Natural killer cell (primary cell): Measurements from ENCODE around the gene XYLT2. TPM values are rescaled to one million over a fixed set of nuclear protein-coding genes. Genes with fewer than 3 reads are reported as not detected.

ENCODE experiments used
- ATAC-seq, 3 donors: fragments of 150-1000 bp in 2 of 3; fragments of 200-7000 bp in 1 of 3; cut with Tn5 transposase; 1 replicate in 1 of 3; 2 replicates in 2 of 3; pipeline ENCODE4 v1.10.0; 2021; ENCODE audit warnings: mild to moderate bottlenecking in 2 of 3, moderate library complexity in 2 of 3
- DNase-seq, 2 donors: peaks; one replicate each; pipeline versions ENCODE4 v3.0.0 to v3.0.0-alpha.2; 2013 to 2021; ENCODE audit warnings: mixed read lengths in 1 of 2
- H3K27ac ChIP-seq: one replicate; pipeline ENCODE4 v1.5.1; 2013; ENCODE audit warnings: mild to moderate bottlenecking, low read length
- H3K27me3 ChIP-seq: one replicate; pipeline ENCODE4 v1.6.1; 2013; ENCODE audit warnings: low read length; ENCODE audit not compliant: control insufficient read depth, insufficient read depth
- H3K36me3 ChIP-seq: one replicate; pipeline ENCODE4 v1.6.1; 2013; ENCODE audit warnings: low read length; ENCODE audit not compliant: control insufficient read depth, insufficient read depth
- H3K4me1 ChIP-seq: one replicate; pipeline ENCODE4 v1.6.1; 2013; ENCODE audit warnings: low read length; ENCODE audit not compliant: control insufficient read depth, insufficient read depth
- H3K4me3 ChIP-seq: one replicate; pipeline ENCODE4 v1.5.1; 2013; ENCODE audit warnings: low read length
- H3K9me3 ChIP-seq: one replicate; pipeline ENCODE4 v1.6.1; 2013; ENCODE audit warnings: low read length; ENCODE audit not compliant: control insufficient read depth, insufficient read depth
- H3K27ac Mint-ChIP-seq, 2 donors: one replicate each; pipeline ENCODE4 v1.8.0; 2022; ENCODE audit warnings: mild to moderate bottlenecking in 2 of 2, mixed read lengths in 2 of 2, moderate library complexity in 1 of 2
- H3K27me3 Mint-ChIP-seq, 2 donors: one replicate each; pipeline ENCODE4 v1.8.0; 2022; ENCODE audit warnings: low read depth in 2 of 2, mixed read lengths in 2 of 2
- H3K36me3 Mint-ChIP-seq: one replicate; pipeline ENCODE4 v1.8.0; 2022; ENCODE audit warnings: mixed read lengths
- H3K4me1 Mint-ChIP-seq, 2 donors: one replicate each; pipeline ENCODE4 v1.8.0; 2022; ENCODE audit warnings: mixed read lengths in 2 of 2
- H3K4me3 Mint-ChIP-seq: one replicate; pipeline ENCODE4 v1.8.0; 2022; ENCODE audit warnings: mild to moderate bottlenecking, moderate library complexity, mixed read lengths
- H3K9me3 Mint-ChIP-seq, 2 donors: one replicate each; pipeline ENCODE4 v1.8.0; 2022; ENCODE audit warnings: mixed read lengths in 2 of 2
- WGBS: methylation state at CpG from one replicate; pipeline ENCODE4 v1.1.7; 2013; ENCODE audit warnings: missing lambda C conversion rate; ENCODE audit not compliant: insufficient coverage; 5-methylcytosine and 5-hydroxymethylcytosine counted together
- intact Hi-C: fragments of 100-400 bp; cut with micrococcal nuclease; formaldehyde crosslinking; loops from one replicate; pipeline ENCODE4 v1.14.2; 2022
- total RNA-seq, 4 donors: library from RNA; stranded (reverse); fragments of 120-200 nt in 1 of 4; gene quantifications; one replicate each; pipeline versions ENCODE4 v1.2.3 to v1.2.4, GENCODE V29; 2013 to 2022
- TF ChIP-seq, protein P1 (sequence below): fragments of 200-600 bp; IDR thresholded peaks from one replicate; pipeline ENCODE4 v1.8.0; 2022; ENCODE audit warnings: antibody characterized with exemption

The XYLT2 gene
- total RNA-seq, 3 donors from 2014 or later (not counting 1 experiment from before 2014, with no cell fraction given) = 16.3 to 25.4 (median 18.6) TPM

DNA sequence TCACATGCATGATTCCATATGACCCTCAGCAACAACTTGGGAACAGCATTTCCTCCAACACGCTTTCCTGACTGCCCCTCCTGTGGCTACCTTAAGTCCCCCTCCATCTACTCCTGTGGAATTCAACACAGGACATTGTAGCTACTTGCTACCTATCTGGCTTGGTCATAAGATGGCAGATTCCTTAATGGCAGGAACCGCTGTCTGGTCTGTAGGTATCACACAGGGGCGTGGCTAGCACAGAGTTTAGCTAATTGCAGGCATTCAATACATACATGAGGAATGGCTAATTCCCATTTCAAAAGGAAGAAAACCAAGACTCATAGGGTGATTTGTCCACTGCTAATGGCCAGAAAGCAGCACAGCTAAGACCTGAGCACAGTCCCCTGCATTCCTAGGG, 42.8 kb downstream of the XYLT2 start:
- Mint-ChIP-seq H3K4me1 (peaks cover 19 to 26% of the 10 kb centered on the region in 2 donors), H3K9me3 (no peaks in the 10 kb centered on the region), H3K36me3 (peaks cover 41% of the 10 kb centered on the region), H3K4me3 (no peak overlapping the region), H3K27me3 (no peaks in the 10 kb centered on the region), H3K27ac (no peak overlapping the region)
- ATAC-seq (no peak), DNase-seq (no peak)
- Histone ChIP-seq H3K27ac (no peak overlapping the region), H3K36me3 (peaks cover 94% of the 10 kb centered on the region), H3K4me1 (no peaks in the 10 kb centered on the region), H3K27me3 (no peaks in the 10 kb centered on the region), H3K9me3 (no peaks in the 10 kb centered on the region), H3K4me3 (no peak overlapping the region)
- intact Hi-C loops = no loop called here
- WGBS = 96% methylated on average over 3 of the region's 3 CpGs
- TF ChIP-seq, protein P1, sequence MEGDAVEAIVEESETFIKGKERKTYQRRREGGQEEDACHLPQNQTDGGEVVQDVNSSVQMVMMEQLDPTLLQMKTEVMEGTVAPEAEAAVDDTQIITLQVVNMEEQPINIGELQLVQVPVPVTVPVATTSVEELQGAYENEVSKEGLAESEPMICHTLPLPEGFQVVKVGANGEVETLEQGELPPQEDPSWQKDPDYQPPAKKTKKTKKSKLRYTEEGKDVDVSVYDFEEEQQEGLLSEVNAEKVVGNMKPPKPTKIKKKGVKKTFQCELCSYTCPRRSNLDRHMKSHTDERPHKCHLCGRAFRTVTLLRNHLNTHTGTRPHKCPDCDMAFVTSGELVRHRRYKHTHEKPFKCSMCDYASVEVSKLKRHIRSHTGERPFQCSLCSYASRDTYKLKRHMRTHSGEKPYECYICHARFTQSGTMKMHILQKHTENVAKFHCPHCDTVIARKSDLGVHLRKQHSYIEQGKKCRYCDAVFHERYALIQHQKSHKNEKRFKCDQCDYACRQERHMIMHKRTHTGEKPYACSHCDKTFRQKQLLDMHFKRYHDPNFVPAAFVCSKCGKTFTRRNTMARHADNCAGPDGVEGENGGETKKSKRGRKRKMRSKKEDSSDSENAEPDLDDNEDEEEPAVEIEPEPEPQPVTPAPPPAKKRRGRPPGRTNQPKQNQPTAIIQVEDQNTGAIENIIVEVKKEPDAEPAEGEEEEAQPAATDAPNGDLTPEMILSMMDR = no peak

DNA sequence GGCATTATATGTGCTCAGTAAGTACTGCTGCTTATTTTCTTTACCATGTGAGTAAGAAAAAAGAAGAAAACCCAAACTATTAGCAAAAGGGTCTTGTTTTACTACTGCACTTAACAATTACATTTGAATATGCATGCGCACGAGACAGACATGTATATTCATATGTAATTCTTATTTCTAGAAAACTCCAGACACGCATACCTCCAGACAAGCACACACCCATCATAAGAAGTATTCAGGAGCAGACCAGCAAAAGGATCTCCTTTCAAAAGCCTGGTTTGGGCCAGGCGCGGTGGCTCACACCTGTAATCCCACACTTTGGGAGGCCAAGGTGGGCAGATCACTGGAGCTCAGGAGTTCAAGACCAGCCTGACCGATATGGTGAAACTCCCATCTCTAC, 43.6 kb downstream of the XYLT2 start:
- intact Hi-C loops = no loop called here
- no peak for DNase-seq

DNA sequence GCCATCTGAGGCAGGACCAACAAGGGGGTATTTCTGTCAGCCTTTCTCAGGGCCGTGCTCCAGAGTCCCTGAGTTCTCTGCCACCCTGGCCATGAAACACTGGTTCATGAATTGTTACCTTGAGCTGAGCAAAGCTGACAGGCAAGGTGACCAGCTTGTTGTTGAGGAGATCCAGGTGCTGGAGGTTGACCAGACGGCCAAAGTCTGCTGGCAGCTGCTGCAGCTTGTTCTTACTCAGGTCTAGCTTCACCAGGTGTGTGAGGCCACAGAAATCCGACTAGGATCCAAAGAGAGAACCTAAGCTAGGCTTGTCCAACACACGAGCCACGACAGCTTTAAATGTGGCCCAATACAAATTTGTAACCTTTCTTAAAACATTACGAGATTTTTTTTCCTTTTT, 46.7 kb downstream of the XYLT2 start:
- no peaks in the 10 kb centered on the region for H3K27me3 Mint-ChIP-seq
- peaks cover 27 to 44% of the 10 kb centered on the region in 2 donors for H3K4me1 Mint-ChIP-seq
- Histone ChIP-seq H3K27ac (no peak overlapping the region), H3K36me3 (peaks cover 68% of the 10 kb centered on the region), H3K4me3 (no peak overlapping the region), H3K9me3 (no peaks in the 10 kb centered on the region), H3K27me3 (no peaks in the 10 kb centered on the region), H3K4me1 (peaks cover 18% of the 10 kb centered on the region)
- H3K4me3 Mint-ChIP-seq = no peak overlapping the region
- intact Hi-C loops = no loop called here
- peaks cover 24% of the 10 kb centered on the region for H3K36me3 Mint-ChIP-seq
- 94% methylated on average over 6 of the region's 6 CpGs for WGBS
- no peak for DNase-seq
- TF ChIP-seq, protein P1 = no peak
- ATAC-seq = no peak
- H3K9me3 Mint-ChIP-seq = no peaks in the 10 kb centered on the region
- H3K27ac Mint-ChIP-seq = no peak overlapping the region

More for the DNA sequence above, 43.6 kb downstream of the XYLT2 start:
- no peak overlapping the region for H3K4me3 Mint-ChIP-seq
- no peak overlapping the region for H3K27ac Mint-ChIP-seq
- TF ChIP-seq, protein P1 = no peak
- Histone ChIP-seq H3K27me3 (no peaks in the 10 kb centered on the region), H3K36me3 (peaks cover 96% of the 10 kb centered on the region), H3K9me3 (no peaks in the 10 kb centered on the region), H3K4me3 (no peak overlapping the region), H3K27ac (no peak overlapping the region), H3K4me1 (no peaks in the 10 kb centered on the region)
- H3K27me3 Mint-ChIP-seq = no peaks in the 10 kb centered on the region
- peaks cover 47% of the 10 kb centered on the region for H3K36me3 Mint-ChIP-seq
- WGBS = 99% methylated on average over 6 of the region's 6 CpGs
- ATAC-seq = no peak
- H3K4me1 Mint-ChIP-seq = peaks cover 19 to 32% of the 10 kb centered on the region in 2 donors
- H3K9me3 Mint-ChIP-seq = no peaks in the 10 kb centered on the region

DNA sequence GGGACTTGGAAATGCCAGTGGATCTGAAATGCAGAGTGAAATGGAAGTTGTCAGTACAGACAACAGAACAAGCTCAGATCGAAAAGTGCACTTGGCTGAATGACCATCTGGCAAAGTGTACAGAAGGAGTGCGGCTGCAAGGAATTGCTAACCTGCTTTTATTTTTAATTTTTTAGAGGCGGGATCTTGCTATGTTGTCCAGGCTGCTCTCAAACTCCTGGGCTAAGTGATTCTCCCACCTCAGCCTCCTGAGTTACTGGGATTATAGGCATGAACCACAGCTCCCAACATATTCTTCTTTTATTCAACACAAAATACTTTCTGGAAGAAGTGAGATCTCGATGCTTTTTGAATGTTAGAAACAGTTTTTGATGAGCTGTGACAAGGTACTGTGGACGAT, 47.8 kb downstream of the XYLT2 start:
- peak overlapping the region; percentile 17 to 32 for H3K27ac Mint-ChIP-seq

More for the DNA sequence above, 47.8 kb downstream of the XYLT2 start:
- WGBS = 98% methylated on average over 5 of the region's 5 CpGs
- no peak for ATAC-seq
- H3K27ac ChIP-seq = no peak overlapping the region
- peaks cover 22% of the 10 kb centered on the region for H3K4me1 ChIP-seq
- H3K9me3 ChIP-seq = no peaks in the 10 kb centered on the region
- peaks cover 58% of the 10 kb centered on the region for H3K36me3 ChIP-seq
- peaks cover 16% of the 10 kb centered on the region for H3K36me3 Mint-ChIP-seq
- peaks cover 29 to 42% of the 10 kb centered on the region in 2 donors for H3K4me1 Mint-ChIP-seq
- TF ChIP-seq, protein P1 = no peak
- no peak overlapping the region for H3K4me3 ChIP-seq
- H3K27me3 ChIP-seq = no peaks in the 10 kb centered on the region
- intact Hi-C loops = no loop called here
- DNase-seq = no peak
- no peaks in the 10 kb centered on the region for H3K27me3 Mint-ChIP-seq
- no peaks in the 10 kb centered on the region for H3K9me3 Mint-ChIP-seq
- H3K4me3 Mint-ChIP-seq = peak overlapping the region; percentile 35
